ENCODE results near the gene NUFIP1.
"Not testable (repeated sequence)": the region's sequence is repeated elsewhere in the genome, so short reads cannot be mapped to it uniquely, and the experiment has no call there.

NUFIP1 gene

GRCh38 chr13:44904967-44905366 lies 84.3 kb downstream of the NUFIP1 start:
- Histone ChIP-seq H3K27ac (peak overlapping the region; percentile 77 to 78), H3K9me3 (no peaks in the 10 kb centered on the region), H3K27me3 (no peaks in the 10 kb centered on the region), H3K4me3 (no peak overlapping the region), H3K4me1 (peaks cover 0 to 59% (median 45%) of the 10 kb centered on the region in 4 donors), H3K36me3 (no peaks in the 10 kb centered on the region)
- DNase-seq, result peak in 1 of 2 donors; percentile 52
- intact Hi-C loops (cut with DNase I; ENCODE audit: low total_unique reads), result loop anchor here (10.0 kb wide), 1 partner anchor 330 kb away; the partner anchor contains the start of gene TSC22D1
- TF ChIP-seq, protein P1, sequence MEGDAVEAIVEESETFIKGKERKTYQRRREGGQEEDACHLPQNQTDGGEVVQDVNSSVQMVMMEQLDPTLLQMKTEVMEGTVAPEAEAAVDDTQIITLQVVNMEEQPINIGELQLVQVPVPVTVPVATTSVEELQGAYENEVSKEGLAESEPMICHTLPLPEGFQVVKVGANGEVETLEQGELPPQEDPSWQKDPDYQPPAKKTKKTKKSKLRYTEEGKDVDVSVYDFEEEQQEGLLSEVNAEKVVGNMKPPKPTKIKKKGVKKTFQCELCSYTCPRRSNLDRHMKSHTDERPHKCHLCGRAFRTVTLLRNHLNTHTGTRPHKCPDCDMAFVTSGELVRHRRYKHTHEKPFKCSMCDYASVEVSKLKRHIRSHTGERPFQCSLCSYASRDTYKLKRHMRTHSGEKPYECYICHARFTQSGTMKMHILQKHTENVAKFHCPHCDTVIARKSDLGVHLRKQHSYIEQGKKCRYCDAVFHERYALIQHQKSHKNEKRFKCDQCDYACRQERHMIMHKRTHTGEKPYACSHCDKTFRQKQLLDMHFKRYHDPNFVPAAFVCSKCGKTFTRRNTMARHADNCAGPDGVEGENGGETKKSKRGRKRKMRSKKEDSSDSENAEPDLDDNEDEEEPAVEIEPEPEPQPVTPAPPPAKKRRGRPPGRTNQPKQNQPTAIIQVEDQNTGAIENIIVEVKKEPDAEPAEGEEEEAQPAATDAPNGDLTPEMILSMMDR (IDR thresholded peaks at IDR 0.05), result no peak

DNA sequence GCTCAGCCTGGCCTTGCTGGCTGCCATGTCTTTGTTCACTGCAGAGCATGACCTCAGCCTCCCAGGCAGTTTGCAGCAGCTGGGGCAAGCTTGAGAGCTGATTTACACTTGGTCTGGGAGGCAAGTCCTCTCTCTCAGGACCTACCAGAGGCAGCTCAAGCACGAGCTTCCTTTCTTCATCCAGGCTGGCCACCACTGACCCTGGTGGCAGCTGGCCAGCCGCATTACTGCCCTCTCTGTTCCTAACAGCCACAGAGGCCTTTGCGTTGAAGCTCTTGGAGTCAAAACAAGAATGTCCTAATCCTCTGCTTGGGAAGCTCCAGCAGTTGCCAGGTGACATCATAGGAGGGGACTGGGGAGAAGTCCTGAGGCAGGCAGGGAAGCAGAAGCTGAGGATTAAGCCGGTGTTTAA lies 85.7 kb downstream of the NUFIP1 start:
- peak; percentile 93 to 96 for DNase-seq
- peaks cover 0 to 59% (median 45%) of the 10 kb centered on the region in 4 donors for H3K4me1 ChIP-seq
- H3K27me3 ChIP-seq, result no peaks in the 10 kb centered on the region
- intact Hi-C loops (cut with DNase I; ENCODE audit: low total_unique reads), result loop anchor here (10.0 kb wide), 1 partner anchor 329 kb away; the partner anchor contains the start of gene TSC22D1
- no peaks in the 10 kb centered on the region for H3K36me3 ChIP-seq
- H3K4me3 ChIP-seq, result no peak overlapping the region
- no peaks in the 10 kb centered on the region for H3K9me3 ChIP-seq
- peak overlapping the region; percentile 77 to 78 for H3K27ac ChIP-seq
- TF ChIP-seq, protein P1 (IDR thresholded peaks at IDR 0.05), result no peak

DNA sequence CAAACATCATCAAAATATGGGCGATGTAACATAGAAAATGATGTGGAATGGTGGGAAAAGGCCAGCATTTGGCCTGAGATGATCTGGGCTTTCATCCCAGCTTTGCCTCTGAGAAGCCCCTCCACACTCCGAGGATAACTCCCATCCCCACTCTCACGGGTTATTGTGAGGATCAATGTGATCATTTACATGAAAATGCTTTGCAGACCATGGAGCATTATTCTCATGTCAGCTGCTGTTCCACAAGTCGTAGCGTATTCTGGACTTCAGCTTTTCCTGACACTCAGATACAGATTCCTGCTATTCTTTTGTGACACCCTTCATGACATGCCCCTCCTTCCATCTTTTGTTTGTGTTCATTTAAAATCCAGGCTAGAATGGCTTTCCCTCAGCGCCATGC lies 86.5 kb downstream of the NUFIP1 start:
- TF ChIP-seq, protein P1 (IDR thresholded peaks at IDR 0.05), result no peak
- Histone ChIP-seq H3K27me3 (no peaks in the 10 kb centered on the region), H3K9me3 (no peaks in the 10 kb centered on the region), H3K27ac (peak overlapping the region; percentile 77 to 78), H3K4me1 (peaks cover 0 to 57% (median 45%) of the 10 kb centered on the region in 4 donors), H3K4me3 (no peak overlapping the region), H3K36me3 (no peaks in the 10 kb centered on the region)
- intact Hi-C loops (cut with DNase I; ENCODE audit: low total_unique reads), result loop anchor here (10.0 kb wide), 1 partner anchor 328 kb away; the partner anchor contains the start of gene TSC22D1
- DNase-seq, result no peak

- DNase-seq, result no peak
- H3K9me3 ChIP-seq, result no peaks in the 10 kb centered on the region
- no peaks in the 10 kb centered on the region for H3K27me3 ChIP-seq
- H3K36me3 ChIP-seq, result no peaks in the 10 kb centered on the region
- H3K27ac ChIP-seq, result no peak overlapping the region
- intact Hi-C loops (cut with DNase I; ENCODE audit: low total_unique reads), result loop anchor here (10.0 kb wide), 1 partner anchor 325 kb away; the partner anchor contains the start of gene TSC22D1
- H3K4me3 ChIP-seq, result no peak overlapping the region
- peaks cover 0 to 29% (median 22%) of the 10 kb centered on the region in 4 donors for H3K4me1 ChIP-seq
- TF ChIP-seq, protein P1 (IDR thresholded peaks at IDR 0.05), result no peak
Measured at GRCh38 chr13:44899967-44900366, 89.3 kb downstream of the NUFIP1 start.

- H3K27ac ChIP-seq; intact Hi-C loops (cut with DNase I; ENCODE audit: low total_unique reads); H3K9me3 ChIP-seq; DNase-seq; H3K27me3 ChIP-seq; H3K4me3 ChIP-seq; H3K36me3 ChIP-seq: not testable (repeated sequence)
- peaks cover 0 to 13% (median 6%) of the 10 kb centered on the region in 4 donors for H3K4me1 ChIP-seq
Measured at GRCh38 chr13:44898308-44898707, 91.0 kb downstream of the NUFIP1 start.

DNA sequence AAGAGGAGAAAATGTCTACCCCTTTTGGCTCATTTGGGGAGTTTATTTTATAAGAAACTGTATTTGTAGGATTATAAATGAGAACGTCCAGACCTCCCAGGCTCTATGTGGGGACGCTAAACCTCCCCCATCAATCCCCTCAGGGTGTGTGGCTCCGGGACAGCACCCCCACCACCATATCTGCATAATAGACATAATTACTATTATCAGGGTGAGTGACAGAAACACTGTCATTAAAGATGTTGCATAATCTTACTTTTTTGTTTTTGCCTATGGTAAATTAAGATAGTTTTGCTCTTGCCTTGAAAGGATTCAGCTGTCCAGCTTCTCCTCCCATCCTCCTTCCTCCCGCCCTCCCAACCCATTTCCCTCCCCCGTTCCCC lies 93.3 kb downstream of the NUFIP1 start:
- TF ChIP-seq, protein P1 (IDR thresholded peaks at IDR 0.05), result no peak
- Histone ChIP-seq H3K9me3 (no peaks in the 10 kb centered on the region), H3K4me1 (no peaks in the 10 kb centered on the region), H3K4me3 (no peak overlapping the region), H3K27me3 (no peaks in the 10 kb centered on the region), H3K36me3 (no peaks in the 10 kb centered on the region), H3K27ac (no peak overlapping the region)
- intact Hi-C loops (cut with DNase I; ENCODE audit: low total_unique reads), result no loop called here
- no peak for DNase-seq

All from tibial artery (tissue), 4 donors.